Astrocyte (in vitro differentiated cells and primary cell): ENCODE data around the gene GNAQ.

ENCODE experiments used
- EZH2 ChIP-seq: IDR thresholded peaks from 2 replicates; pipeline ENCODE4 v1.6.1; 2012; ENCODE audit warnings: mild to moderate bottlenecking, low read length, inconsistent platforms; ENCODE audit not compliant: insufficient read depth
- TF ChIP-seq, protein P1 (sequence below): IDR thresholded peaks from 2 replicates; pipeline ENCODE4 v1.5.1; 2011; ENCODE audit warnings: low read depth, mild to moderate bottlenecking, inconsistent platforms, low read length, moderate library complexity; ENCODE audit not compliant: insufficient read depth

DNA sequence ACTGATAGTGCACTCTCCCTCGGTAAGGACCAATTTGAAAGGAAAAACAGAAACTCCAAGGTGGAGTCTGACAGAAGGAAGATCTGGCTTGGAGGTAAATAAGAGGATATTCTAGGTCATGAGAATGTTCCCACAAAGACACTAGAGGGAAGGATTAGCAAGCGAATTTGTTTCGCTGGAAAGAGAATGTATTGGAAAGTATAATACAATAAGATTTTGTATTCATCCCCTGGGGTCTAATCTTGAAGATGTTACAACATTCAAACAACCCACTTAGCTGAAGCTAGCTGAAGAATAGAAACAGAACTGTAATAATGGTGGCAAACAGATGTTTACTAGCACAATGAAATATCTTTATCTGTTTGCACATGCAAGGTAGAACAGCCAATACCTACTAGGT lies 158.7 kb downstream of the GNAQ start:
- TF ChIP-seq, protein P1, sequence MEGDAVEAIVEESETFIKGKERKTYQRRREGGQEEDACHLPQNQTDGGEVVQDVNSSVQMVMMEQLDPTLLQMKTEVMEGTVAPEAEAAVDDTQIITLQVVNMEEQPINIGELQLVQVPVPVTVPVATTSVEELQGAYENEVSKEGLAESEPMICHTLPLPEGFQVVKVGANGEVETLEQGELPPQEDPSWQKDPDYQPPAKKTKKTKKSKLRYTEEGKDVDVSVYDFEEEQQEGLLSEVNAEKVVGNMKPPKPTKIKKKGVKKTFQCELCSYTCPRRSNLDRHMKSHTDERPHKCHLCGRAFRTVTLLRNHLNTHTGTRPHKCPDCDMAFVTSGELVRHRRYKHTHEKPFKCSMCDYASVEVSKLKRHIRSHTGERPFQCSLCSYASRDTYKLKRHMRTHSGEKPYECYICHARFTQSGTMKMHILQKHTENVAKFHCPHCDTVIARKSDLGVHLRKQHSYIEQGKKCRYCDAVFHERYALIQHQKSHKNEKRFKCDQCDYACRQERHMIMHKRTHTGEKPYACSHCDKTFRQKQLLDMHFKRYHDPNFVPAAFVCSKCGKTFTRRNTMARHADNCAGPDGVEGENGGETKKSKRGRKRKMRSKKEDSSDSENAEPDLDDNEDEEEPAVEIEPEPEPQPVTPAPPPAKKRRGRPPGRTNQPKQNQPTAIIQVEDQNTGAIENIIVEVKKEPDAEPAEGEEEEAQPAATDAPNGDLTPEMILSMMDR = no peak
- TF ChIP-seq EZH2 = no peak
